Stimulated activated CD4-positive, alpha-beta T cell treated with anti-CD3 and anti-CD28 coated beads, Interleukin-15, amount 100 ng/mL, for 48 hours (primary cell): ENCODE data around the gene CYP26A1.

Experiments
- DNase-seq, 2 donors: peaks; one replicate each; pipeline ENCODE4 v3.0.0-alpha.2; 2020; ENCODE audit warnings: low read depth in 2 of 2

CYP26A1 gene

GRCh38 chr10:93121311-93121710 is 47.6 kb downstream of the CYP26A1 start:
- DNase-seq = no peak

DNA sequence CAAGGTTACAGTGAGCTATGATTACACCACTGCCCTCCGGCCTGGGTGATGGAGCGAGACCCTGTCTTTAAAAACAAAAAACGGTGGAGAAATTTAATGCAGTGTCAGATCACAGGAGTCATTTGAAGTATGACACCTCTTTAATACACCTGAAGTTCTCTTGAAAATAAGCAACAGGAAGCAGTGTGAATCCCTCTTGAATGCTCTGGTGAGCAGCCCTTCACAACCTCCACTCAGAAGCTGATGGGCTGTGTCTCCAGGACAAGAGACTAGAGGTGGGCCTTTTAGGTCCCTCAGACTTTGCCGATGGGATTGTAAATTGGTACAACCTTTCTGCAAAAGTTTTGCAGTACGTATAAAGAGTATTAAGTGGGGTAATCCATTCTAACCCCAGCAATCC is 50.1 kb downstream of the CYP26A1 start:
- no peak for DNase-seq

DNA sequence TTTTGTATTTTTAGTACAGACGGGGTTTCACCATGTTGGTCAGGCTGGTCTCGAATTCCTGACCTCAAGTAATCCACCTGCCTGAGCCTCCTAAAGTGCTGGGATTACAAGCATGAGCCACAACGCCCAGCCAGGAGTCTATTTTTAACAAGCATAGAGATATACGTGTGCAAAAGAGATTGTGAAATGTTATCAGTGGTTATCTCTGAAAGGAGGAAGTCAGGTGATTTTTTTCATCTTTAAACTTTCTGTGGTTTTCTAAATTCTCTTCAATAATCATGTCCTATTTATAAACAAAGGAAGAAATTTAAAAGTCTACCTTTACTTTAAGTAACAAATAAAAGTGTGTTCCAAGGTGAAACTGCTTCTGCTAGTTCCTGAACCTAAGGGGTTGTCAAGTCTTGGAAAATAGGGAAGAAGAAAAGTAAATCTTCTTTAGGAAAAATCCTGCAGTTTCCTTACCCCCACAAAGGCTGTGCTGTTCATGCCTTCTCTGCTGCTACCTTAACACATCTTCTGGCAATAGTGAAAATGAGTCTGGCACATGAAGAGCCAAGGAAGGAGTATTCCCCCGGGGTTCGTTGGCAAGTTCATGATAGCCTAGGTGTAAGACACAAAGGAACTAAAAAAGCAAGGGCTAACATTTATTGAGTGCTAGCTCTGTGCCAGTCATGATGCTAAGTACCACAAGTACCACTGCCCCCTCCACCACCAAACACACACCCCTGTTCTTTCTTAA is 51.1 kb downstream of the CYP26A1 start:
- no peak for DNase-seq

DNA sequence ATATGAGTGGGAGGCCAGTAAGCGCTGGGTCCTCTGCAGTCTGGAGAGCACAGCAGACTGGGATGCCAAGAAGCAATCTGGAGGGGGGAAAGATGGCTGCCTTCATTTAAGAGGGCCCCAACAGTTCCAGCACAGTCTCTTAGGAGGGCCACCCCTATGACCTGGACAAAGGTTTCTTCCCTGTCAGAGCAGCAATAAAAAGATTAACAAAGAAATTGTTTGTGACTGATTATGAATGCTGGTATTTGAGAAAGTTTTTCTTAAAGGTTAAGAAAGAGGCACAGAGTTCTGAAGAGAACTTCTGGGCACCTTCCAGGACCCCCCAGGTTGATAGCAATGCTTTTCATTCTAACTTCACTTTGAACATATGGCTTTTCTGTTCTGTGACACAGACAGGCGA is 52.3 kb downstream of the CYP26A1 start:
- no peak for DNase-seq

- no peak for DNase-seq
Measured at GRCh38 chr10:93126483-93127052, 52.9 kb downstream of the CYP26A1 start.
